ENCODE data around the gene RASGRF1. TPM values are rescaled to one million over a fixed set of nuclear protein-coding genes. Genes with fewer than 3 reads are reported as not detected.

The RASGRF1 gene
- polyA plus RNA-seq, 3 donors, result 0.11 TPM; not detected in 2

DNA sequence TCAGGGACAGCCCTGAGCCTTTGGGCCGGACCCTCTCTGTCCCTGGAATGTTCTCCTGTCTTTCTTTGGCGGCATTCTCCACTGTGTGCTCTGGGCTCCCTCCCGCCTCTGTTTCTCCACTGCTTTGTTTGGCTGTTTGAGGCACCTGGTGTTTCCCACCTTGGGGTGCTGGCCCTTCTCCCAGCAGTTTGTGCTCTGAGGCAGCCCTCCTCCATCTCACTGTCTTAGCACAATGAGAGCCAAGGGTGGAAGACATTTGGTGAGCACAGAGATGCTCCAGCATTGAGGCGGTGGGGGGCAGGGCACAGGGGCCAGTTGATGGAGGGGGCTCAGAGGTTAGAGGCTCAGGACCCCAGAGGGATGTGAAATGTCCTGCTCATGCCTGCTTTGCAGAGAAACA lies 54.3 kb downstream of the RASGRF1 start:
- Histone ChIP-seq H2AFZ (ENCODE audit: insufficient read depth, low read depth, low read length, poor library complexity, severe bottlenecking) (no peak overlapping the region), H3K9ac (ENCODE audit: insufficient read depth, low read length, poor library complexity, severe bottlenecking) (no peak overlapping the region), H3K79me2 (ENCODE audit: insufficient read depth, low read length) (no peaks in the 10 kb centered on the region), H3K27me3 (ENCODE audit: control insufficient read depth in 2 of 2, insufficient read depth in 2 of 2, low read length in 2 of 2) (peaks cover 0 to 8% of the 10 kb centered on the region in 2 donors), H3K4me2 (replicated peaks; ENCODE audit: extremely low read depth, low read length, poor library complexity, severe bottlenecking) (no peak overlapping the region), H3K4me3 (replicated peaks in 1 of 3; ENCODE audit: low read depth in 2 of 3, low read length in 3 of 3) (no peak overlapping the region), H3K9me3 (replicated peaks in 1 of 2; ENCODE audit: control insufficient read depth in 1 of 2, insufficient read depth in 1 of 2, low read length in 2 of 2) (no peaks in the 10 kb centered on the region), H3K4me1 (ENCODE audit: control insufficient read depth in 1 of 2, insufficient read depth in 2 of 2, low read length in 2 of 2) (no peaks in the 10 kb centered on the region), H3K36me3 (replicated peaks in 1 of 2; ENCODE audit: control insufficient read depth in 1 of 2, insufficient read depth in 2 of 2, low read length in 2 of 2) (no peaks in the 10 kb centered on the region), H4K20me1 (ENCODE audit: insufficient read depth, low read length) (no peaks in the 10 kb centered on the region), H3K27ac (ENCODE audit: low read depth in 1 of 2, low read length in 2 of 2) (no peak overlapping the region)
- TF ChIP-seq, protein P1, sequence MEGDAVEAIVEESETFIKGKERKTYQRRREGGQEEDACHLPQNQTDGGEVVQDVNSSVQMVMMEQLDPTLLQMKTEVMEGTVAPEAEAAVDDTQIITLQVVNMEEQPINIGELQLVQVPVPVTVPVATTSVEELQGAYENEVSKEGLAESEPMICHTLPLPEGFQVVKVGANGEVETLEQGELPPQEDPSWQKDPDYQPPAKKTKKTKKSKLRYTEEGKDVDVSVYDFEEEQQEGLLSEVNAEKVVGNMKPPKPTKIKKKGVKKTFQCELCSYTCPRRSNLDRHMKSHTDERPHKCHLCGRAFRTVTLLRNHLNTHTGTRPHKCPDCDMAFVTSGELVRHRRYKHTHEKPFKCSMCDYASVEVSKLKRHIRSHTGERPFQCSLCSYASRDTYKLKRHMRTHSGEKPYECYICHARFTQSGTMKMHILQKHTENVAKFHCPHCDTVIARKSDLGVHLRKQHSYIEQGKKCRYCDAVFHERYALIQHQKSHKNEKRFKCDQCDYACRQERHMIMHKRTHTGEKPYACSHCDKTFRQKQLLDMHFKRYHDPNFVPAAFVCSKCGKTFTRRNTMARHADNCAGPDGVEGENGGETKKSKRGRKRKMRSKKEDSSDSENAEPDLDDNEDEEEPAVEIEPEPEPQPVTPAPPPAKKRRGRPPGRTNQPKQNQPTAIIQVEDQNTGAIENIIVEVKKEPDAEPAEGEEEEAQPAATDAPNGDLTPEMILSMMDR (IDR thresholded peaks at IDR 0.05), result no peak
- intact Hi-C loops (cut with micrococcal nuclease), result no loop called here
- H3K27ac Mint-ChIP-seq, result no peak overlapping the region
- no peak for DNase-seq
- WGBS (ENCODE audit: insufficient coverage), result 91% methylated on average over 4 of the region's 4 CpGs
- peaks cover 7% of the 10 kb centered on the region for H3K4me1 Mint-ChIP-seq
- H3K27me3 Mint-ChIP-seq (ENCODE audit: low read depth in 3 of 3), result peaks cover 20 to 28% (median 26%) of the 10 kb centered on the region in 3 donors
- no peaks in the 10 kb centered on the region for H3K36me3 Mint-ChIP-seq
- peak overlapping the region in 1 of 2 donors; percentile 3 for H3K4me3 Mint-ChIP-seq
- peaks cover 0 to 2% (median 0%) of the 10 kb centered on the region in 7 donors for H3K9me3 Mint-ChIP-seq

DNA sequence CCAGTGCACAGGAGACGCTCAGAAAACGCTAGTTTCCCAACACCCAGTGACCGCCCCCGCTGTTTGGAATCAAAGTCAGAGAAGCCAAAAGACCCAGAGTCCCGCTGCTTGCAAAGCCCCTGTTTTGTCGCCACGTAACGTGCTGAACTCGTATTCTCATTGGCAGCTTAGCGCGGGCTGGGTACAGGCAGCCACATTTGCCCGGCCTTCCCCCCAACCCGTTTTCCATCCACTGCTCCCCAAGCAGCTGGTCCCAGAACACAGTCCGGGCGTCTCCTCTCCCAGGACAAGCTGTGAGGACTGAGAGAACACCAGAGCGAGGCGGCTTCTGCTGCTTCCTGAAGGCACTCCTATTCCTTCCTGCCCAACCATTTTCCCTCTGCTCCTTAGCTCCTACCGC lies 54.8 kb downstream of the RASGRF1 start:
- no peak overlapping the region for H2AFZ ChIP-seq (ENCODE audit: insufficient read depth, low read depth, low read length, poor library complexity, severe bottlenecking)
- Mint-ChIP-seq H3K4me3 (peak overlapping the region in 1 of 2 donors; percentile 3), H3K27me3 (ENCODE audit: low read depth in 3 of 3) (peaks cover 20 to 26% (median 26%) of the 10 kb centered on the region in 3 donors), H3K27ac (no peak overlapping the region), H3K36me3 (no peaks in the 10 kb centered on the region), H3K4me1 (peaks cover 7% of the 10 kb centered on the region), H3K9me3 (peaks cover 0 to 2% (median 0%) of the 10 kb centered on the region in 7 donors)
- H3K27ac ChIP-seq (ENCODE audit: low read depth in 1 of 2, low read length in 2 of 2), result no peak overlapping the region
- intact Hi-C loops (cut with micrococcal nuclease), result no loop called here
- no peak overlapping the region for H3K4me3 ChIP-seq (replicated peaks in 1 of 3; ENCODE audit: low read depth in 2 of 3, low read length in 3 of 3)
- no peak overlapping the region for H3K9ac ChIP-seq (ENCODE audit: insufficient read depth, low read length, poor library complexity, severe bottlenecking)
- H3K4me1 ChIP-seq (ENCODE audit: control insufficient read depth in 1 of 2, insufficient read depth in 2 of 2, low read length in 2 of 2), result no peaks in the 10 kb centered on the region
- 60% methylated on average over 14 of the region's 18 CpGs for WGBS (ENCODE audit: insufficient coverage)
- H3K79me2 ChIP-seq (ENCODE audit: insufficient read depth, low read length), result no peaks in the 10 kb centered on the region
- no peak for DNase-seq
- H3K9me3 ChIP-seq (replicated peaks in 1 of 2; ENCODE audit: control insufficient read depth in 1 of 2, insufficient read depth in 1 of 2, low read length in 2 of 2), result no peaks in the 10 kb centered on the region
- no peaks in the 10 kb centered on the region for H4K20me1 ChIP-seq (ENCODE audit: insufficient read depth, low read length)
- no peak overlapping the region for H3K4me2 ChIP-seq (replicated peaks; ENCODE audit: extremely low read depth, low read length, poor library complexity, severe bottlenecking)
- no peaks in the 10 kb centered on the region for H3K36me3 ChIP-seq (replicated peaks in 1 of 2; ENCODE audit: control insufficient read depth in 1 of 2, insufficient read depth in 2 of 2, low read length in 2 of 2)
- H3K27me3 ChIP-seq (ENCODE audit: control insufficient read depth in 2 of 2, insufficient read depth in 2 of 2, low read length in 2 of 2), result peaks cover 0 to 8% of the 10 kb centered on the region in 2 donors
- TF ChIP-seq, protein P1 (IDR thresholded peaks at IDR 0.05), result no peak
